ENCODE data around the gene SLCO4C1.
A peak's percentile ranks its signal among the peaks of the same experiment; 100 is the strongest.
"Not testable (repeated sequence)": the region's sequence is repeated elsewhere in the genome, so short reads cannot be mapped to it uniquely, and the experiment has no call there.

The SLCO4C1 gene, protein sequence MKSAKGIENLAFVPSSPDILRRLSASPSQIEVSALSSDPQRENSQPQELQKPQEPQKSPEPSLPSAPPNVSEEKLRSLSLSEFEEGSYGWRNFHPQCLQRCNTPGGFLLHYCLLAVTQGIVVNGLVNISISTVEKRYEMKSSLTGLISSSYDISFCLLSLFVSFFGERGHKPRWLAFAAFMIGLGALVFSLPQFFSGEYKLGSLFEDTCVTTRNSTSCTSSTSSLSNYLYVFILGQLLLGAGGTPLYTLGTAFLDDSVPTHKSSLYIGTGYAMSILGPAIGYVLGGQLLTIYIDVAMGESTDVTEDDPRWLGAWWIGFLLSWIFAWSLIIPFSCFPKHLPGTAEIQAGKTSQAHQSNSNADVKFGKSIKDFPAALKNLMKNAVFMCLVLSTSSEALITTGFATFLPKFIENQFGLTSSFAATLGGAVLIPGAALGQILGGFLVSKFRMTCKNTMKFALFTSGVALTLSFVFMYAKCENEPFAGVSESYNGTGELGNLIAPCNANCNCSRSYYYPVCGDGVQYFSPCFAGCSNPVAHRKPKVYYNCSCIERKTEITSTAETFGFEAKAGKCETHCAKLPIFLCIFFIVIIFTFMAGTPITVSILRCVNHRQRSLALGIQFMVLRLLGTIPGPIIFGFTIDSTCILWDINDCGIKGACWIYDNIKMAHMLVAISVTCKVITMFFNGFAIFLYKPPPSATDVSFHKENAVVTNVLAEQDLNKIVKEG

DNA sequence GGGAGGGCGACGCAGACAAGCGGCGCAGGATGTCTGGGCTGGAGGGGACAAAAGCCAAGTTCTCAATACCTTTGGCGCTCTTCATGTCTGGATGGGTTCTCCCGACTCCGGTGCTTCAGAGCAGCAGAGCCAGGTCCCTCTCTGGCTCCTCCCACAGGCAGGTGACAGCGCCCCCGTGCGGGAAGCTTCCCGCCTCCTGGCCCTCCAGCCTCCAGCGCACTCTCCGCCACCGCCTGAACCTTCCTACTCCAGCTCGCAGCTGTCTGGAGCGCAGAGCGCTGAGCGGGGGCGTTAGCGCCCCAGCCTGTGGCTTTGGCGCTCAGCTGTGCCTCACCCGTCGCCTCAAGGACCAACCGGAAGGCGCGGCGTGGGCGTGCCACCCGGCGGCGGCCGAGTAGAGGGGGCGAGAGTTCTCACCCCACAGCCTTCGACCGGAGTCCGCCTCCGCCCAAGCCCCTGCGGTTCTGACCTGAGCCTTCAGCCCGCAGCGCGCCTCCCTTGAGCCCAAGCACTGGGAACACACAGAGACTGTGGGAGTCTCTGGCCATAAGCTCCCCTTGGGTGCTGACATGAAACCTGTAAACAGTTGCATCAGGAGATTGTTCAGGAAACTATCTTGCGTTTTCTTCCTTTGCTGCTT is at the start of gene SLCO4C1:
TSS of gene SLCO4C1 (minus strand) at position 107 of the 640 bp plus-strand sequence. CDS start at position 85, 22 bp downstream.
- peak; percentile 87 for DNase-seq

DNA sequence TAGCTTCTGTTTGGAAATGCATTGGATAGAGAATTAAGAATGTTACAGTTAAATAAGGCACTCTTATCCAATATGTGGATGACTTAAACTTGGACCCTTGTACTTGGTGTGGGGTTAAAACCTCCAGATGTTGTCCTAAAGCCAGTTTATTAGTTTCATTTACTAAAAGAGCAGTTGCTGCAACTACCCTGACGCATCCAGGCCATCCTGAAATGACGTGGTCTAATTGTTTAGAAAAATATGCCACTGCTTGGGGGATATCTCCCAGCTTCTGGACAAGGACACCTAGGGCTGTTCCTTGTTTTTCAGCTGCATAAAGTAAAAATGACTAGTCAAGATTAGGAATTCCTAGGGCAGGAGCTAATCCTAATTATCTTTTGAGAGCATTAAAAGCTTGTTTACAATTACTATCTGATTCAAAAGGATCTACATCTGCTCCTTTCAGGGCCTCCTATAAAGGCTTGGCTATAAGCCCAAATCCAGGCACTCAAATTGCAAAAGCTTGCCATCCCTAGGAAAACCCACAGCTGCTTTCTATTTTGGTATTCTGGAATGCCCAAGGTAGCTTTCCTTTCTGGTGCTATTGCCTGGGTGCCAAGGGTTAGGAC is 45.7 kb upstream of the SLCO4C1 start:
- no peak for DNase-seq

DNA sequence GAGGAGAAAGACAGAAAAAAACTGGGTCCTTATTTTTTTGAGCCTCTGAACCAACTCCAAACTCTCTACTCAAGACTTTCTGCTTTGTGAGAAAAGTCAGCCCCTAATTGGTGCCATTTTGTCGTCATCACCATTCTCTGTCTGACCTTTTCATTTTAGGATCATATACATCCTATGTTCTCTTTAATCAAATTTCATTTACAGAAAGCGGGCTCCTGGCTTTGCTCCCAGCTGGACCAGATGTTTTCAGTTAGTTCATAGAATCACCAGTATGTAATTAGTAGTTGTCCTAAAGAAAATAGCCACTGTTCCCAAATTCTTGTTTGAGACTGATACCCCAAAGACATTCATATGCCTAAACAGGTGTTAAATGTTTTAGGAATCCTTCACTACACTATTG is 28.6 kb upstream of the SLCO4C1 start:
- DNase-seq = peak; percentile 28

DNA sequence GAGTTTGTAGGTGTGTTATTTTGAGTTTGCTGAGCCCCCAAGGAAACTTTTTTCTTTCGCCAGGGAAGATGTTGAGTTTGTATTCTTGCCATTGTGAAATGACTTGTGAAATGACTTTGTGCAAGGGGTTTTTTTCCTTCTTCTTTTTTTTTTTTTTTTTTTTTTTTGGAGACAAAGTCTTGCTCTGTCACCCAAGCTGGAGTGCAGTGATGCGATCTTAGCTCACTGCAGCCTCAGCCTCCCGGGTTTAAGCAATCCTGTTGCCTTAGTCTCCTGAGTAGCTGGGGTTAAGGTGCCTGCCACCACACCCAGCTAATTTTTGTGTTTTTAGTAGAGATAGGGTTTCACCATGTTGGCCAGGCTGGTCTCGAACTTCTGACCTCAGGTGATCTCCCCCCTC is 22.7 kb upstream of the SLCO4C1 start:
- DNase-seq = not testable (repeated sequence)

DNA sequence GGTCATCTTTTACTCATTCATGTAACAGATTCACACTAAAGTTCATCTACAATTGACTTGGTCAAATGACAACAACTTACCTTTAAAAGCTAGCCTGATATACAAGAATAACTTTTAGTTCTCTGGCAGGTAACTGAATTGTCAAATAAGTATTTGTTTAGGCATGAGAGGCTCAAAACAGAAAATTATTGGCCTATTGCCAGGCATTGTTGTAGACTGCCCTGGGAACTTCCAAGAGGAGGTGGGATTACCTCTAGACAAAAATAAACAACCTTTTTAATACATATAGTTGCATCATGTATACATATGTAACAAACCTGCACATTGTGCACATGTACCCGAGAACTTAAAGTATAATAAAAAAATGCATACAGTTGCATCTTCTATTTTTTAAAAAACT is 18.2 kb upstream of the SLCO4C1 start:
- DNase-seq = no peak

DNA sequence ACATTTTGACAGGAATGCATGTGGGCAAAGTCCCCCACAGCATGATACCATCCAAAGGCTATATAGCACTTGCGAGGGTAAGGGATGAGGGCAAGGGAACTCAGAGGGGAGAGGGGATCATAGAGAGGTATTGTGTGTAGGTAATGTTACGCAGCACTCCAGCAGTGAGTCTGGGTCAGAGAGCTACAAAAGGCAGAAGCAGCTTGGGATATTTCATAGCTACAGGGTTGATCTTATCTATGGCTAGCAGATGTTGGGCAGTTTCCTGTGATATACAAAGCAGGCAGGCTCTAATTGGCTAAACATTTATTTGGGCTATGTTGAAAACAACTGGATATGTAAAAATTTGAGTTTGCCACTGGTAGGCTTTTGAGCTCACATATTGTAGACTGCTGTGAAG is 17.8 kb upstream of the SLCO4C1 start:
- no peak for DNase-seq

DNA sequence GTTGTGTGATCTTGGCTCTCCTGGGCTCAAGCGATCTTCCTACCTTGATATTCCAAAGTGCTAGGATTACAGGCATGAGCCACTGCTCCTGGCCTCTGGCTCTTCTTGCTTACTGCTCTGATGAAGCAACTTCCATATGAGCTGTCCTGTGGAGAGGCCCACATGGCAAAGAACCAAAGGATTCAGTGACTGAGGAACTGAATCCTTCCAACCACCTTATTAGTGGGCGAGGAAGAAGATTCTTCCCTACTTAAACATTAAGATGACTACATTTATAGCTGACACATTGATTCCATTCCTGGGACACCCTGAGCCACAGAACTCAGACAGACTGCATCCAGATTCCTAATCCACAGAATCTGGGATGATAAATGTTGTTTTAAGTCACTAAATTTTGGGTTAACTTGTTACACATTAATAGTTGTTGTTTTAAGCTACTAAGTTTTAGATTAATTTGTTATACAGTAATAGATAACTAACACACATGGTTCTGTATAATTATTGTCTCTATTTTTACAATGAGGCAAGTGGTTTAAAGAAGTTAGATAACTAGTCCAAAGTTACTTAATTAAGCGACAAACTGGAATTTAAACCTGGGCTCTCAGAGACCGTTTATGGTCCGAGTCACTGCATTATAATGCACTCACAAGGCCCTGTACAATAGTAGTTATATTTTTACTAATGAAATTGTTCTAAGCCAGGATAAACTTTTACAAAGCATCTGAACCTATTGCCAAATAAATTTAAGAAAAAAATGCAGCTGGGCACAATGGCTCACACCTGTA is 16.7 kb upstream of the SLCO4C1 start:
- no peak for DNase-seq

DNA sequence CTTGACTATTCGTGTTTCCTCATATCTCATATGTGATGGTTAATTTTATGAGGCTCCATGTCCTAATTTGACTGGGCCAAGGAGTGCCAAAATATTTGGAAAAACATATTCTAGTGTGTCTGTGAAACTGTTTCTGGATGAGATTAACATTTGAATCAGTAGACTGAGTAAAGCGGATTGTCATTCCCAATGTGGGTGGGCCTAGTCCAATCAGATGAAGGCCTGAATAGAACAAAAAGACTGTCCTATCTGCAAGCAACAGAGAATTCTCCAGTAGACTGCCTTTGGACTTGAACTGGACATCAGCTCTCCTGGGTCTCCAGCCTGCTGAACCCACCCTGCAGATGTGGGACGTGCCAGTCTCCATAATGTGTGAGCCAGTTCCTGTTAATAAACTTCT is 13.5 kb upstream of the SLCO4C1 start:
- no peak for DNase-seq

DNA sequence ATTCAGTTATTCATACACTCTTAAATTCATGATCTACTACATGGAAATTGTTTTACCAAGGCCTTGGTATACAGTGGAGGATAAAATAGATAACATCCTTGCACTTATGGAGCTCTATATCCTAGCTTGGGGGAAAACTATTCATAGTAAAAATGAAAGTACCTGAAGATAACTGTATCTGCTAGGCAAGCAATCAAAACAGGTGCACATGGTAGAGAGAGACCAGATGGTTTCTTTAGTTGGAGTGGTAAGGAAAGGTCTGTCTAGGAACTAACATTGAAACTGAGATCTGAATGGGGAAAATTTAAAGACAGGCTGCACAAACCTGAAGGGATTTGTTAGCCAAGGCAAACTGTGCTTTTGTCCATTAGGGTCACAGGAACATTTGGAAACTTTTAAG is 11.1 kb upstream of the SLCO4C1 start:
- no peak for DNase-seq

DNA sequence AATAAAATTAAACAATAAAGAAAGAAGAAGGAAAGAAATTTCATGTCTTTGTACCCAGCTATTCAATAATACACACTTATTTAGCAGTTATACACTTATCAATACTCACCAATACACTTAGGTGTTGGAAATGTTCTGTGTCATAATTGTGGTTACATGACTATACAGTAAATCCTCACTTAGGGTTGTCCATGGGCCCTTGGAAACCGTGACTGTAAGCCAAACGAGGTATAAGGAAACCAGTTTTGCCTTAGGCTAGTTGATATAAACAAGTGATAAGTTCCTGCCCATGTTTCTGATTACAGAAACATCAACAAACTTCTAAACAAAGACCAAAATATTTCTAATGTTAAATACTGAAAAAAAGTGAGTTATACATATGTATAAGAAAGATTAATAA is 10.0 kb upstream of the SLCO4C1 start:
- DNase-seq = no peak

DNA sequence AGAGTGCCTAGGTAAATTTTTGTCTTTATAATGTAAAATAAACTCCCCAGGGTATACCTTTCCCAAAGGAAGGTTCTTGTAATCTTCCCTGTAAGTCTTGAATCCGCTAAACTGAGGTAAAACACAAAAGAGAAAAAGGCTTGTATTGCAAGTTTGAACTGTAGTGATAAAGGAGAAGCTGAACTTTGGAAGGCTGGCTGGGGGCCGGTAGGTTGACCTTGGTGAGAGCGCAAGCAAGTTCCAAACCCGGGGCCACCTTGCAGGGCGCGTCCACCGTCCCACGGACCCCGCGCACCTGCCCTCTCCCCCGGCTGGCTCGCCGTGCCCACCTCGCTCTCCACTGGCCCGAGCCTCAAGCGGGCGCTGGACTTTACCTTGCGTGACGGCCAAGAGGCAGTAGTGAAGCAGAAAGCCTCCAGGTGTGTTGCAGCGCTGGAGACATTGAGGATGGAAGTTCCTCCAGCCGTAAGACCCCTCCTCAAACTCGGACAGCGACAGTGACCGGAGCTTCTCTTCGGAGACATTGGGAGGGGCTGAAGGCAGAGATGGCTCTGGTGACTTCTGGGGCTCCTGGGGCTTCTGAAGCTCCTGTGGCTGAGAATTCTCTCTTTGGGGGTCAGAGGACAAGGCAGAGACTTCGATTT is 428 bp downstream of the SLCO4C1 start:
- DNase-seq = peak; percentile 20

DNA sequence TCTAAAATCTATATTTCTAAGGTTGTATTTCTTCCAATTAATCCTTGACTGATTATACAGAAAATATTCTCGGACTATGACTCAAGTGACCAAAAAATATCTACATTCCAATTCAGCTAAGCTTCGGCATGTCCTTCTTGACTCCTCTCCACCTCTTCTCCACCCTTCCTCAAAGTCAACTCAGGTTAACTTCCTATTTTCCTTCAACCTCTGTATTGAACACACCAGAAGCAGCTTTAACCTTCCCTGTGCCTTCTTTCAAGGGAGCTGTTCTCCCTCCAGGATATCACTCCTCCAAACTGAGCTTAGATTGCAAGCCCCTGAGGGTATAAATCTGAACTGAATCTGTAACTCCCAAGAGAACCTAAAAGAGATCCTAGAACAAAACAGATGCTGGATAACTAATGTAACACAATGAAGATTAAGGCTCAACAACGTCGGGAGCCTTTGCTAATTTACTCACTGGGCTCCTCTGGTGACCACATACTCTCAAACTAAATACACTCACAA is 1.1 kb downstream of the SLCO4C1 start:
- no peak for DNase-seq

DNA sequence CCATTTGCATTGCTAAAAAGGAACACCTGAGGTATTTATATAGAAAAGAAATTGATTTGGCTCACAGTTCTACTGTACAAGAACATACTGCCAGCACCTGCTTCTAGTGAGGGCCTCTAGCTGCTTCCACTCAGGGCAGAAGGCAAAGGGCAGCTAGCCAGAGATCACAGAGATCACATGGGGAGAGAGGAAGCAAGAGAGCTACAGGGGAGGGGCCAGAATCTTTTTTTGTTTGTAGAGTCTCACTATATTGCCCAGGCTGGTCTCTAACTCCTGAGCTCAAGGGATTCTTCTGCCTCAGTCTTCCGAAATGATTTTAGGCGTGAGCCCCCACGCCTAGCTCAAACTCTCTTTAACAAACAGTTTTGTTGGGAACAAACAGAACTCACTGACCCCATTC is 6.1 kb downstream of the SLCO4C1 start:
- no peak for DNase-seq

DNA sequence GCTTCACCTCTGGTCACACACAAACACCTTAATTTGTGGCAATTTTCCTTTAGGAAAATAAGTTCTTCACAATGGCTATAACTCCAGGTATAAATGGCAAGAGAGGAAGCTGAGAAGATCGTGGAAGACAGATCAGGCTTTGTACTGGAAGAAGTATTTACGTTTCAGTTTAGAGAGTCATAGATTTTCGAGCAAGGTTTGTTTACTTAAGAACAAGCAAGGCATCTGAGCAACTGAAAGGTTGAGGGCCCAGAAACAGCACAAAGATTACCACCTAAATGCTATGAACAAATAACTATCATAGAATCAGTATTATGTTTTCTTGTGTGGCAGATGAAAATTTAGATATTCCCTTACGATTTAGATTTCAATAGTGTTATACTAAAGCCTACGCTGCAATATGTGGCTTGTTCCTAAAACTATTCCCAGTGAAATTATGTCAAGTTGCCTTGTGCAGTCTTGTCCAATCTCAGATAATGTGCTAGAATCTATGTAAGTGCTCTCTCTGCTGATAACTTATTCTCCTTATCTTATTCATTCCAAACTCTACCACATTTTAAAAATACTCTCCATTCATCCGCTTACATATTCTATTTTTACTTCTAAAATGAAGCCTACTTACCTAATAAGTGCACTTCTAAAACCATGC is 6.7 kb downstream of the SLCO4C1 start:
- no peak for DNase-seq

DNA sequence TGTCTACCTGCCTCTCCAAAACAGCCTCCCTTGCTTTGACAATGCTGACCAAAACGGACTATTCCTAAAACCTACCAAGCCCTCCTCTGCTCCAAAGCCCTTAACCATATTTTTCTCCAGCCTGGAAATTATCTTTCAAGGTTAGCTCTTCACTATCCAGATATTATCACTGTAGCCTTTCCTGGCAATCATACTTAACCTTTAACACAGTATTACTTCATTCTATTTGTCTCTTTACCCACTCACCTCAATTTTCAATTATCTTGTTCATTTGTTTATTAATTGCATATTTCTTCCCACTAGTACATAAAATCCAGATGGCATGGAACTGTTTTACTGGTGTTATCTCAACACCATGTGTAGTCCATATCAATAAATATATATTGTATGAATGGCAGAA is 7.5 kb downstream of the SLCO4C1 start:
- DNase-seq = no peak

DNA sequence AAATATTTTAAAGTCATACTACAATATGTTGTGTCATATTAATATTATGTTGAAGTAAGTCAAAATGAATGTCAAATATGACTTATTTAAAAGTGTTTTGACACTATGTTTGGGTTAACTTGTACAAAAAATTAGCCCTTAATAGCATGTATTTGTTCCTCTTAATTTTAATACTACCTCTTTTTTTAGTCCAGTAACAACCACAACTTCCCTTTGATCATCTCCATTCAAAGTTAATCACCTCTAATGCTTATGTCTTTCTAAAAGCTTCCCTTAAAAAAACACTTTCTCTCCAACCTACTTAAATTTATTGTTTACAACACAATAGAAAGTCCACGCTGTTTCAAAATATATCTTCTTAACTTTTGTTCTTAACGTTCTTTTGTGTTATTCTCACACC is 9.6 kb downstream of the SLCO4C1 start:
- no peak for DNase-seq

DNA sequence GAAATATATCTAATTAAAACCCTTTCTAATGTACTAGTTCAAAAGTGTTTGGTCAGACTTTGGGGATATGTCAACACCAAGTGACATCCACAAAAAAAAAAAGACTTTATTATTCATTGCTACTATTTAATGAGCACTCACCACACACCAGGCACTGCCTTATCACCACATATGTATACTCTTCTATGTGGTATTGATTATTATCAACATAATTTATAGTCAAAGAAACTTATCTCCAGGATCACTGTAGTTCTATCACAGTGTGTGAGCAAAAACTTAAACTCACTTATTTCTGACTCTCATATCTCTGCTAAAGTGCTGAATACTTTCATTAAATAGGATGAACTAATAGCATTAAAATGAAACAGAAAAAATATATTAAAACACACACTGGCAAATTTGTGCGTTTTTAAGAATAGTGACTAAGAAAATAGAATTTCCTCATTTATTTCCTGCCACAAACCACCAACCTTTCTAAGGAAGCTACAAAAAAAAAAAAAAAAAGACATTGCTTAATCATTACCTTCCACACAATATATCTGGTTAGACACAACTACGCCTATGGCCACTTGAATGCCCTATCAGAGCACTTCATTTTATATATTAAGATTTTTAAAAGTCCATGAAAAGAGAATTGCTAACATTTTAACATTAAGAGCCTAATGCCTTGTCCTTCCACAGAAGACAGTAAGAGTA is 12.8 kb downstream of the SLCO4C1 start:
- no peak for DNase-seq

DNA sequence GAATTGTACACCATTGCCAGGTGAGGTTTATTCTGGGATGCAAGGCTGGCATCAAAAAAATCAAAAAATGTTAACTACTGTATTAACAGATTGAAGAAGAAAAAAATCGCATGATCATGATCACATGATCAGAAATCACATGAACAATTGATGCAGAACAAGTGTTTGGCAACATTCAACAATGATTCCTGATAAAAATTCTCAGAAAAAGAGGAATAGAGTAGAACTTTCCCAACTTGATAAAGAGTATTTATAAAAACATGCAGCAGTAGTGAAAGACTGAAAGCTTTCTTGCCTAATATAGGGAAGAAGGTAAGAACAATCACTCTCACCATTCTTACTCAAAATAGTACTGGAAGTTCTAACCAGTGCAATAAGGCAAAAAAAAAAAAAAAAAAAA is 16.4 kb downstream of the SLCO4C1 start:
- no peak for DNase-seq

DNA sequence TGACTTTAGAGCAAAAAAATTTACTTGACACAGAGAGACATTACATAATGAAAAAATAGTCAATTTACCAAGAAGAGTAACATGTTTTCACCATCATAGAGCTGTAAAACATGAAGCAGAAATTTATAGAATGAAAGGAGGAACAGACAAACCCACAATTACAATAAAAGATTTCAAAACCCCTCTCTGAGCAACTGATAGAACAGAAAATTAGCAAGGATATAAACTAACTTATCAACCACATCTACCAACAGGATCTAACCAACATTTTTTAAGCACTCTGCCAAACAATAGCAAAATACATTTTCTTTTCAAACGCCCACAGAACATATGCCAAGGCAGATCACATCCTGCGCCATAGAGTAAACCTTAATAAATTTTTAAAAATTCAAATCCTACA is 17.9 kb downstream of the SLCO4C1 start:
- no peak for DNase-seq

DNA sequence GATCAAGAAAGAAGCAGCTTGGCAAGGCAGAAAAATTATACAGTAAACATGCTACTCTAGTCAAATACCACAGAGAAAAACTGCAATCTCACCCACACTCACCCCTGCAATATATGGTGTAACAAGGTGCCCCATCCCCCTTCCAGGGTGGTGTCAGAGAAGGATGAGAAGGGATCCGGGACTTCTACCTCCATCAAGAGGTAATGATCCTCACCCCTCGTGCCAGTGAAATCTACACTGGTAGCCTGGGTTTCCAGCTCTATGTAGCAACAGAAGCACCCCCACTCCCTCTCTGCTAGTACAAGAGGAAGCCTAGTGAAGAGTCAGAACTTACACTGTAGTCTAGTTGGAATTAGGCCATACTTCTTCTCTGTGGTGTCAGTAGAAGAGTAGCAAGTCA is 18.9 kb downstream of the SLCO4C1 start:
- no peak for DNase-seq

DNA sequence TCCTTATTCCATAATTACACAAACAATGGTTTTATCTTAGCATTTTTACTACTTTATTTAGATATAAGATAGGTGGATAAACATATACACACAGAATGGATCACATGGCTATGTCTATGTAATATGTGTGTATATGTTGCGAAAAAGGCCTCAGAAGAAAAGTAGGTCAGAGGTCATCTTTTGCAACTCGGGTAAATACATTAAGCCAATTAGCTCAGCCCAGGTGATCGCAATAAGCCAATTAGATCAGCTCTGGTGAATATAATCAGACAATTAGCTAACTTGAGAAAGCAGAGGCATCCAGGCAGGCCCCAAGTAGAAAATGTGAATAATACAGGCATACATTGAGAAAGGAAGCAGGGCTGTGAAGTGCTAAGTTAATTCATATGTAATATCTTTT is 24.3 kb downstream of the SLCO4C1 start:
- DNase-seq = no peak

Data from right hindlimb (tissue), 1 donor.